GM12878 (cell line): ENCODE results near the gene FSIP1. TPM values are rescaled to one million over a fixed set of nuclear protein-coding genes. Genes with fewer than 3 reads are reported as not detected.

Source experiments
- ATAC-seq: fragments of 200-7000 bp; cut with Tn5 transposase; 3 replicates; pipeline ENCODE4 v1.9.1; 2020; ENCODE audit warnings: mild to moderate bottlenecking, moderate library complexity
- BruUV-seq: library from RNA; stranded (reverse); fragments of 400-500 nt; replicated peaks from 2 replicates; lab custom pipeline; 2021; lab: Mats Ljungman, UMichigan
- CTCF ChIA-PET: fragments of 300-600 bp; sonication (Branson Sonifier 250); formaldehyde crosslinking; extraction: SDS; loops from one replicate; lab custom pipeline; 2021; ENCODE audit warnings: inconsistent platforms; lab: Yijun Ruan, JAX
- POLR2A ChIA-PET: fragments of 350-600 bp; formaldehyde crosslinking; extraction: SDS; loops from one replicate; lab custom pipeline; 2021; ENCODE audit warnings: inconsistent platforms; lab: Charles Lee
- RAD21 ChIA-PET: fragments of 300-600 bp; sonication (Branson Sonifier 250); formaldehyde crosslinking; loops from one replicate; lab custom pipeline; 2023; ENCODE audit warnings: antibody characterized with exemption; ENCODE audit not compliant: unreplicated experiment; lab: Charles Lee
- SMC1A ChIA-PET: fragments of 300-600 bp; sonication (Branson Sonifier 250); formaldehyde crosslinking; loops from one replicate; lab custom pipeline; 2023; ENCODE audit not compliant: unreplicated experiment, uncharacterized antibody; lab: Charles Lee
- DNase-seq: peaks from one replicate; pipeline ENCODE4 v3.0.0-alpha.2; 2011; ENCODE audit warnings: low read depth, low spot score
- FAIRE-seq: peaks from 3 replicates; lab custom pipeline; 2011; peaks lifted over from hg19 to GRCh38; lab: Jason Lieb, UNC
- H2AFZ ChIP-seq: 2 replicates; pipeline ENCODE4 v1.6.0; 2011; ENCODE audit warnings: low read depth, low read length, control low read depth; ENCODE audit not compliant: control insufficient read depth
- H3K27ac ChIP-seq: 2 replicates; pipeline ENCODE4 v1.5.1; 2011; ENCODE audit warnings: control low read depth; ENCODE audit not compliant: control insufficient read depth, insufficient read depth
- H3K27me3 ChIP-seq, 2 experiments: replicated peaks in 1 of 2; 2 replicates each; pipeline versions ENCODE4 v1.6.0 to v1.6.1; 2011; ENCODE audit warnings: low read length in 1 of 2; ENCODE audit not compliant: control insufficient read depth in 2 of 2, insufficient read depth in 2 of 2
- H3K36me3 ChIP-seq, 2 experiments: 2 replicates each; pipeline ENCODE4 v1.5.1; 2011; ENCODE audit warnings: low read length in 1 of 2; ENCODE audit not compliant: control insufficient read depth in 2 of 2, insufficient read depth in 2 of 2
- H3K4me1 ChIP-seq: 2 replicates; pipeline ENCODE4 v1.6.1; 2011; ENCODE audit warnings: mild to moderate bottlenecking, low read length, moderate library complexity, mixed read lengths; ENCODE audit not compliant: control insufficient read depth, insufficient read depth
- H3K4me2 ChIP-seq: 2 replicates; pipeline ENCODE4 v1.6.0; 2011; ENCODE audit warnings: control low read depth; ENCODE audit not compliant: control insufficient read depth, insufficient read depth
- H3K4me3 ChIP-seq: fragments of 200-600 bp; sonication (generic); 2 replicates; pipeline ENCODE4 v1.5.1; 2016
- H3K79me2 ChIP-seq: 2 replicates; pipeline ENCODE4 v1.6.0; 2011; ENCODE audit warnings: low read length; ENCODE audit not compliant: control insufficient read depth, insufficient read depth
- H3K9ac ChIP-seq: 2 replicates; pipeline ENCODE4 v1.8.0; 2011; ENCODE audit warnings: low read length, control low read depth, mixed read lengths; ENCODE audit not compliant: control insufficient read depth, insufficient read depth
- H3K9me3 ChIP-seq: replicated peaks from 3 replicates; pipeline ENCODE4 v1.5.1; 2011; ENCODE audit warnings: mild to moderate bottlenecking, low read length; ENCODE audit not compliant: control insufficient read depth, insufficient read depth
- H4K20me1 ChIP-seq: 2 replicates; pipeline ENCODE4 v1.6.0; 2011; ENCODE audit not compliant: control insufficient read depth, insufficient read depth
- BHLHE40 ChIP-seq, 2 experiments: fragments of 450-650 bp in 1 of 2; IDR thresholded peaks; 2 replicates each; pipeline ENCODE4 v1.6.1; 2011 to 2017; ENCODE audit warnings: low read depth in 2 of 2, borderline replicate concordance in 1 of 2, improper control_type of control experiment in 1 of 2, low read length in 1 of 2, mild to moderate bottlenecking in 1 of 2
- EED ChIP-seq: sonication (generic); IDR thresholded peaks from 2 replicates; pipeline ENCODE4 v1.6.1; 2016; ENCODE audit warnings: antibody characterized with exemption, low read depth
- FOXM1 ChIP-seq: IDR thresholded peaks from 2 replicates; pipeline ENCODE4 v1.6.1; 2012; ENCODE audit warnings: low read depth, mild to moderate bottlenecking, inconsistent platforms, low read length, moderate library complexity
- PAX5 ChIP-seq: IDR thresholded peaks from 2 replicates; pipeline ENCODE4 v1.6.1; 2011; ENCODE audit warnings: low read depth, low read length, borderline replicate concordance
- PAX8 ChIP-seq: fragments of 450-650 bp; IDR thresholded peaks from 2 replicates; pipeline ENCODE4 v1.6.1; 2017; ENCODE audit warnings: mild to moderate bottlenecking, moderate library complexity
- POLR2AphosphoS5 ChIP-seq: IDR thresholded peaks from 2 replicates; pipeline ENCODE4 v1.6.1; 2011; ENCODE audit warnings: mild to moderate bottlenecking, low read length, inconsistent platforms
- SMARCA5 ChIP-seq: fragments of 450-650 bp; IDR thresholded peaks from 2 replicates; pipeline ENCODE4 v1.6.1; 2017; ENCODE audit warnings: mild to moderate bottlenecking
- TBL1XR1 ChIP-seq: IDR thresholded peaks from 2 replicates; pipeline ENCODE4 v1.6.1; 2012; ENCODE audit warnings: low read depth, low read length, improper control_type of control experiment
- TCF12 ChIP-seq: IDR thresholded peaks from 2 replicates; pipeline ENCODE4 v1.6.1; 2011; ENCODE audit warnings: low read depth, mild to moderate bottlenecking, low read length
- ZNF592 ChIP-seq: fragments of 450-650 bp; IDR thresholded peaks from 2 replicates; pipeline ENCODE4 v1.6.1; 2017; ENCODE audit warnings: mild to moderate bottlenecking, moderate library complexity
- WGBS: methylation state at CpG from one replicate; pipeline ENCODE4 v1.1.6; 2016; ENCODE audit warnings: low lambda C conversion rate; ENCODE audit not compliant: insufficient replicate concordance, insufficient coverage; ENCODE audit errors: missing lambda C conversion rate; 5-methylcytosine and 5-hydroxymethylcytosine counted together
- in situ Hi-C: fragments of 300-500 bp; cut with MboI; formaldehyde crosslinking; loops from 9 replicates; pipeline ENCODE4 v1.14.3; 2018; ENCODE audit warnings: mixed read lengths
- intact Hi-C: fragments of 100-400 bp; cut with micrococcal nuclease; formaldehyde crosslinking; loops from one replicate; pipeline ENCODE4 v1.14.2; 2022; ENCODE audit not compliant: unreplicated experiment
- polyA plus RNA-seq, 11 experiments: library from polyadenylated mRNA; depleted of rRNA in 4 of 11; unstranded in 6 of 11; stranded (reverse) in 5 of 11; fragments of >200 nt; fragmentation: Nextera tagmentation in 4 of 11; fragmentation: Illumina TruSeq in 1 of 11; extraction: Ambion mirVana in 4 of 11; extraction: Trizol in 1 of 11; gene quantifications; 1 replicate in 1 of 11; 2 replicates in 10 of 11; pipeline versions ENCODE4 v1.2.1 to v1.2.3, GENCODE V29; 2011 to 2016; ENCODE audit warnings: inconsistent platforms in 2 of 11, missing spikeins in 2 of 11, low read depth in 1 of 11
- total RNA-seq, 4 experiments: library from RNA; depleted of rRNA in 3 of 4; stranded (reverse); fragments of >200 nt in 3 of 4; fragmentation: Illumina TruSeq in 1 of 4; extraction: Trizol in 1 of 4; gene quantifications; 2 replicates each; pipeline versions ENCODE4 v1.2.1 to v1.2.3, GENCODE V29; 2013 to 2021
- TF ChIP-seq, protein P1 (sequence below): fragments of 450-650 bp; IDR thresholded peaks from 2 replicates; pipeline ENCODE4 v1.6.1; 2016; ENCODE audit warnings: mild to moderate bottlenecking, moderate library complexity, borderline replicate concordance
- TF ChIP-seq, protein P2 (sequence below): IDR thresholded peaks from 2 replicates; pipeline ENCODE4 v1.6.1; 2011; ENCODE audit warnings: borderline replicate concordance, low read depth, mild to moderate bottlenecking, moderate library complexity, low read length; ENCODE audit not compliant: insufficient read depth, poor library complexity, severe bottlenecking
- TF ChIP-seq, protein P3 (sequence below): IDR thresholded peaks from 2 replicates; pipeline ENCODE4 v1.6.1; 2011; ENCODE audit warnings: mild to moderate bottlenecking, low read depth, low read length, moderate library complexity; ENCODE audit not compliant: insufficient replicate concordance

The FSIP1 gene
- total and polyA plus RNA-seq, 10 of the 15 experiments (the other 5 are each of a cell fraction or from before 2014, with no cell fraction given): 0.15 to 0.67 (median 0.35) TPM

- Histone ChIP-seq H3K9ac (no peak overlapping the region), H3K4me3 (no peak overlapping the region), H3K9me3 (no peaks in the 10 kb centered on the region), H3K27ac (no peak overlapping the region), H3K4me1 (no peaks in the 10 kb centered on the region), H4K20me1 (no peaks in the 10 kb centered on the region), H3K36me3 (no peaks in the 10 kb centered on the region), H3K4me2 (no peak overlapping the region), H3K27me3 (no peaks in the 10 kb centered on the region), H2AFZ (no peak overlapping the region), H3K79me2 (no peaks in the 10 kb centered on the region)
- TF ChIP-seq, protein P1, sequence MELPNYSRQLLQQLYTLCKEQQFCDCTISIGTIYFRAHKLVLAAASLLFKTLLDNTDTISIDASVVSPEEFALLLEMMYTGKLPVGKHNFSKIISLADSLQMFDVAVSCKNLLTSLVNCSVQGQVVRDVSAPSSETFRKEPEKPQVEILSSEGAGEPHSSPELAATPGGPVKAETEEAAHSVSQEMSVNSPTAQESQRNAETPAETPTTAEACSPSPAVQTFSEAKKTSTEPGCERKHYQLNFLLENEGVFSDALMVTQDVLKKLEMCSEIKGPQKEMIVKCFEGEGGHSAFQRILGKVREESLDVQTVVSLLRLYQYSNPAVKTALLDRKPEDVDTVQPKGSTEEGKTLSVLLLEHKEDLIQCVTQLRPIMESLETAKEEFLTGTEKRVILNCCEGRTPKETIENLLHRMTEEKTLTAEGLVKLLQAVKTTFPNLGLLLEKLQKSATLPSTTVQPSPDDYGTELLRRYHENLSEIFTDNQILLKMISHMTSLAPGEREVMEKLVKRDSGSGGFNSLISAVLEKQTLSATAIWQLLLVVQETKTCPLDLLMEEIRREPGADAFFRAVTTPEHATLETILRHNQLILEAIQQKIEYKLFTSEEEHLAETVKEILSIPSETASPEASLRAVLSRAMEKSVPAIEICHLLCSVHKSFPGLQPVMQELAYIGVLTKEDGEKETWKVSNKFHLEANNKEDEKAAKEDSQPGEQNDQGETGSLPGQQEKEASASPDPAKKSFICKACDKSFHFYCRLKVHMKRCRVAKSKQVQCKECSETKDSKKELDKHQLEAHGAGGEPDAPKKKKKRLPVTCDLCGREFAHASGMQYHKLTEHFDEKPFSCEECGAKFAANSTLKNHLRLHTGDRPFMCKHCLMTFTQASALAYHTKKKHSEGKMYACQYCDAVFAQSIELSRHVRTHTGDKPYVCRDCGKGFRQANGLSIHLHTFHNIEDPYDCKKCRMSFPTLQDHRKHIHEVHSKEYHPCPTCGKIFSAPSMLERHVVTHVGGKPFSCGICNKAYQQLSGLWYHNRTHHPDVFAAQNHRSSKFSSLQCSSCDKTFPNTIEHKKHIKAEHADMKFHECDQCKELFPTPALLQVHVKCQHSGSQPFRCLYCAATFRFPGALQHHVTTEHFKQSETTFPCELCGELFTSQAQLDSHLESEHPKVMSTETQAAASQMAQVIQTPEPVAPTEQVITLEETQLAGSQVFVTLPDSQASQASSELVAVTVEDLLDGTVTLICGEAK: no peak
- TF ChIP-seq, protein P2, sequence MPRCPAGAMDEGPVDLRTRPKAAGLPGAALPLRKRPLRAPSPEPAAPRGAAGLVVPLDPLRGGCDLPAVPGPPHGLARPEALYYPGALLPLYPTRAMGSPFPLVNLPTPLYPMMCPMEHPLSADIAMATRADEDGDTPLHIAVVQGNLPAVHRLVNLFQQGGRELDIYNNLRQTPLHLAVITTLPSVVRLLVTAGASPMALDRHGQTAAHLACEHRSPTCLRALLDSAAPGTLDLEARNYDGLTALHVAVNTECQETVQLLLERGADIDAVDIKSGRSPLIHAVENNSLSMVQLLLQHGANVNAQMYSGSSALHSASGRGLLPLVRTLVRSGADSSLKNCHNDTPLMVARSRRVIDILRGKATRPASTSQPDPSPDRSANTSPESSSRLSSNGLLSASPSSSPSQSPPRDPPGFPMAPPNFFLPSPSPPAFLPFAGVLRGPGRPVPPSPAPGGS: no peak
- TF ChIP-seq ZNF592 (no peak), BHLHE40 (IDR thresholded peaks at IDR 0.05; ENCODE audit: borderline replicate concordance in 1 of 2, low read depth in 2 of 2, low read length in 1 of 2) (no peak), FOXM1 (no peak), PAX5 (no peak), TCF12 (no peak), EED (no peak), POLR2AphosphoS5 (no peak), TBL1XR1 (no peak), PAX8 (no peak), SMARCA5 (no peak)
- TF ChIP-seq, protein P3, sequence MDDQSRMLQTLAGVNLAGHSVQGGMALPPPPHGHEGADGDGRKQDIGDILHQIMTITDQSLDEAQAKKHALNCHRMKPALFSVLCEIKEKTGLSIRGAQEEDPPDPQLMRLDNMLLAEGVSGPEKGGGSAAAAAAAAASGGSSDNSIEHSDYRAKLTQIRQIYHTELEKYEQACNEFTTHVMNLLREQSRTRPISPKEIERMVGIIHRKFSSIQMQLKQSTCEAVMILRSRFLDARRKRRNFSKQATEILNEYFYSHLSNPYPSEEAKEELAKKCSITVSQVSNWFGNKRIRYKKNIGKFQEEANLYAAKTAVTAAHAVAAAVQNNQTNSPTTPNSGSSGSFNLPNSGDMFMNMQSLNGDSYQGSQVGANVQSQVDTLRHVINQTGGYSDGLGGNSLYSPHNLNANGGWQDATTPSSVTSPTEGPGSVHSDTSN: no peak
- ChIA-PET POLR2A (interaction anchor here (1.6 kb wide), 1 partner anchor 26 kb away, joined by 3 read pairs; no protein-coding TSS in a partner anchor), SMC1A (interaction anchor here (0.6 to 4.8 kb wide), 8 partner anchors 9 to 90 kb away, joined by 3 to 36 read pairs (median 3); no protein-coding TSS in a partner anchor), CTCF (interaction anchor here (1.0 to 2.8 kb wide), 6 partner anchors 12 to 90 kb away, joined by 3 to 9 read pairs (median 4); no protein-coding TSS in a partner anchor), RAD21 (interaction anchor here (0.9 to 1.3 kb wide), 2 partner anchors 12 to 44 kb away, joined by 3 to 5 read pairs; no protein-coding TSS in a partner anchor)
- in situ Hi-C loops (no loop called here), intact Hi-C loops (no loop called here)
- BruUV-seq: no TSS peak
- WGBS: 89% methylated on average over 3 of the region's 3 CpGs
- ATAC-seq (no peak), DNase-seq (no peak), FAIRE-seq (no peak)
Measured at GRCh38 chr15:39666677-39667076, 116.0 kb downstream of the FSIP1 start.
